Activated CD4-positive, alpha-beta T cell treated with anti-CD3 and anti-CD28 coated beads for 4 hours (primary cell): ENCODE data around the gene FAM107B.
"Not testable (repeated sequence)": the region's sequence is repeated elsewhere in the genome, so short reads cannot be mapped to it uniquely, and the experiment has no call there.

Experiments used
- DNase-seq, 2 donors: peaks; one replicate each; pipeline ENCODE4 v3.0.0-alpha.2; 2020

FAM107B gene

DNA sequence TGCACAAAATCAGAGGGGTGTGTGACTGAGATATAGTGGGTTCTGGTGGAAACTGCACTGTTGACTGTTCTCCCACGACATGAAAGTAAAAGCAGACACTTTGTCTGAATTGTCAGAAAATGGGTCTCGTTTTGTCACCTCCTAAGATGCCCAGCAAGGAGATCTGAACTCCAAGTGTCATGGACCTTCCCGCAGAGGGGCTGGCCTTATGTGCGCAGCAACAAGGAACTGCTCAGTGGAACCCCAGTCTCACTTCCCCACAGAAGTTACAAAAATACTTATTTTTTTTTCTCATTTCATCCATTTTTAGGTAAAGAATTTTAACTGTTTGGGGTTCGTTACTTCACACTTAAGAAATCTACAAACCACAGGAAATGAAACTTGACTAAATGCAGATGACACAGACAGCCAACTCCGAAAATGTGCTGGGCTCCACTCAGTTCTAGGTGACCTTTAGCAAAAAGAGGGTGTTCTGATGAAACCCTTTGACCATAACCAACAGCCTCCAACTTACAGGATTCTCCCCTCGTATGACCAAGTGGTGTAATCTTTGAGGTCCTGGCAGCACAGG is 115.0 kb downstream of the FAM107B start:
- peak; percentile 24 to 45 for DNase-seq

DNA sequence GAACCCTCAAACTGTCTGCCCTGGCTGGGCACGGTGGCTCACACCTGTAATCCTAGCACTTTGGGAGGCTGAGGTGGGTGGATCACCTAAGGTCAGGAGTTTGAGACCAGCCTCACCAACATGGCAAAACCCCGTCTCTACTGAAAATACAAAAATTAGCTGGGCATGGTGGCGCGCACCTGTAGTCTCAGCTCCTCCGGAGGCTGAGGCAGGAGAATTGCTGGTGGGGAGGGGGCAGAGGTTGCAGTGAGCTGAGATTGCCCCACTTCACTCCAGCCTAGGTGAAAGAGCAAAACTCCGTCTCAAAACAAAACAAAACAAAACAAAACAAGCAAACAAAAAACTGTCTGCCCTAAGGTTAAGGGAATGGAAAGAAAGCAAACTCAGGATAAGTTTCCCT is 115.6 kb downstream of the FAM107B start:
- not testable (repeated sequence) for DNase-seq

DNA sequence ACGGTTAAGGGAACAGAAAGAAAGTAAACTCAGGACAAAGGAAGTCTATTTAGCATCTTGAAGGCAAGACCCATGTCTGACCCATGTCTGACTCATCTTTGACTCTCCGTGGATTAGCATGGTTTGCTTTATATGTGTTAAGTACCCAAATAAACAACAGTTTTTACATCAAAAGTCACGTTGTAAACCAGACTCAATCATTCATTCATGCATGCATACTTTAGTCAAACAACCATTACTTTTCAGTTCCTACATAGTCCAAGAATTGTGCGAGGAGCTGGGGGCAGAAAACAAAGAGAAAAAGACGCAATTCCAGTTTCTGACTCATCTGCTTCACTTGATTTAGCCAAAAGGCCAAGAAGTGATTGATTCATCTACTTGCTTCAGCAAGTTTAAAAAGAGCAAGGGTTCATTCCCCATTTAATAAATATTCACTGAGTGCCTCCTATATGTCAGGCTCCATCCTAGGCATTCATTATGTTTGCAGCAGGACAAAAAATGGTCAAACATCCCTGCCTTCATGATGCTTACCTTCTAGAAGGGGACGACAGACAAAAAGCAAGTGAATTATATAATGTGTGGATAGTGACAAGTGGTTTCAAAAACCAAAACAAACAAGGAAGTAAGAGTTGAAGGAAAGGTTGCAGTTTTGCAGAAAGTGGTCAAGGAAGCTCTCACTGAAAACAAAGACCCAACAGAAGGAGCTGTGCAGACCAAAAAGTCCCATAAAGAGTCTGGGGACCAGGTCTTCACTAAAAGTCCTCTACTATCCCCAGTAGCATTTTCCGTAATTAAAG is 116.2 kb downstream of the FAM107B start:
- no peak for DNase-seq

DNA sequence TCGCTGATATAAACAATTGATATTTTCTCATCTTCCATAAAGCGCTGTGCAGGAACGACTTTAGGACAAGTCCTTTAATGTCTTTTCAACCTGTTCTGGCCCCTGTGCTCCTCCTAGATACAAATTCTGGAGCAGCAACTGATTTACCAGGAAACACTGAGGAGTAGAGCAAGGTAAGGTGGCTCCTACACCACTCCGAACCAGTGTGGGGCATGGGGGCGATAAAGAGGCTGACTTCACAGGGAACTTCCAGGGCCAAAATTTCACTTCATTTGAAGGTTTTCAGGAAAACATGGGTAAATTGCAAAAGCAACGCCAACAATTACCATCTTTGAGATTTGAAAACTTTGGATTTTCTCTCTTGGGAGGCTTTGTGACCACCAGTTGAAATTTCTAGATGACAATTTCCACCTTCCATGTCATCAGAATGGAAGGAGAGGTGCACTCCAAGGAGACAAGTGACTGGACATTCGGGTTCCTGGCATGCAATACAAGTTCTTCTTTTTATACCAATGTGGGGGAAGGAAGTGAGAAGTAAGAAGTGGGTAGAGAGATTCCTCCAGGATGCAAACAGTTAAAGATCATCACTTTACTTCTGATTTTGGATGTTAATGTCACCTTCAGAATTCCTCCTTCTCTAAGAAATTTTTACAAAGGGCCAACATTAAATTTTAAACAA is 118.5 kb downstream of the FAM107B start:
- DNase-seq, result no peak

DNA sequence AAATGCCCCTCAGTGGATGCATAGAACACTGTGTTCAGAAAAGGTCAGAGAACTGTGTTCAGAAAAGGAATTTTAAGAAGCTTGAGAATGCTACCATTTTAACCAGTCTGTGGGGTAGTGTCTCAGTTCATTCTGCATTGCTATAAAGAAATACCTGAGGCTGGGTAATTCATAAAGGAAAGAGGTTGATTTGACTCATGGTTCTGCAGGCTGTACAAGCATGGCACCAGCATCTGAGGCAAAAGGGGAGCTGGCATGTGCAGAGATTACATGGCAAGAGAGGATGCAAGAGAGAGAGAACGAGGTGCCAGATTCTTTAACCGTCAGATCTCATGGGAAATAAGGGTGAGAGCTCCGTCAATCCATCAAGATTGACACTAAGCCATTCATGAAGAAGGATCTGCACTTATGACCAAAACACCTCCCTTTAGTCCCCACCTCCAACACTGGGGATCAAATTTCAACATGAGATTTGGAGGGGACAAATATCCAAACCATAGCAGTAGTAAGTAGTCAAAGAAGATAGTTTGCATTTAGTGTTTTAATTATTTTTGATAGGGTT is 119.8 kb downstream of the FAM107B start:
- no peak for DNase-seq

DNA sequence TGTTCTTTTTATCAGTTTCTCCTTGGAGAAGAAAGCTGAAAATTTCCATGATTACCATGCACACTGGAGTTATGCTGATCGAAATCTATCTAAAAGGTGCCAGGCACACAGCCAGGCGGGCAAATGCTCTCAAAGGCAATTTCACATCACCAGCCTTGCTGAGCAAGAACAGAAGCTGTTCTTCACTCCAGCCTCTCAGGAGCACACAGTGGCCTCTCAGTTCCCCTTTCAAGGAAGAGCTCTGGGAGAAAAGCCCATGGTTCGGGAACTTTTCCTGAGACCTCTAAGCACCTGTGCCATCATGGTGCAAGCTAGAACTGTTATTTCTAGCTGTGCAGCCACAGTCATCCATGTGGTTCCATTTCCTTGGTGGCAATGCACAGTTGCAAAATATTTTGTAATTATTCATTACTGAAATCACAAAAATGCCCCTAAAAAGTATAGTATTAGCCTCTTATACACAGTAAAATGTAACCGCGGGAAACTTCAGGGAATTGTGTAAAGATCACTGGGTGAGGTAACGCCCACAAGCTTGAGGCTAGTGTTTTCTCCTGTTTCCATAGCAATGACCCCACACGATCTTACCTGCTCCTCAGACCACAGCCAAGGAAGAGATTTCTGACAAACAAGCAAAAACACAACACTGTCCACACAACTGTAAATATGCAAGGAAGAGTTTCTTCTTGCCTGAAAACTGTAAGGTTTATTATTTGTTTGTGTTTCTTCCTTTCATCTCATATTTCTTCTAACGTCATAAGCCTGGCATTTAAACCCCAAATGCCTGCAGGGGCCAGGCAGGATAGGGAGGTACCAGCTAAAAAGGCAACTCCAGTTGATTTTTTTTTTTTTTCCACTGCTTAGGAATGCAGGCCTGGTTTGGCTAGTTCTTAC is 121.2 kb downstream of the FAM107B start:
- no peak for DNase-seq

DNA sequence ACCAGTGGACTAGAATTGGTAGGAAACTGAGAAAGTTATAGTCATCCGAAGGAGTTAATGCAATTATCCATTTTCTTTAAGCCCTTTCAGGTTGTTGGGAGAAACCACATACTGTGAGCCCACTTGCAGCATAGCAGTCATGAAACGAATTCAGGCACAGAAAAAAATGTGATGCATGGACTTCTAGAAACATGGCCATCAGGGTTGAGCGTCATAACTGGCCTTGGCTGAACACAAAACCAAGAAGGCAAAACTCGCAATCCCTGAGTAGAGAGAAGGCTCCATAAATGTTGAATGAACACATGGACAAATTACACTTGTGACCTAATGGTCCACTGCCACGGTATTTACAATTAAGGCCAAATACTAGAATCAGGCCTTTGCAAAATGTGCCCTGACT is 121.9 kb downstream of the FAM107B start:
- no peak for DNase-seq

DNA sequence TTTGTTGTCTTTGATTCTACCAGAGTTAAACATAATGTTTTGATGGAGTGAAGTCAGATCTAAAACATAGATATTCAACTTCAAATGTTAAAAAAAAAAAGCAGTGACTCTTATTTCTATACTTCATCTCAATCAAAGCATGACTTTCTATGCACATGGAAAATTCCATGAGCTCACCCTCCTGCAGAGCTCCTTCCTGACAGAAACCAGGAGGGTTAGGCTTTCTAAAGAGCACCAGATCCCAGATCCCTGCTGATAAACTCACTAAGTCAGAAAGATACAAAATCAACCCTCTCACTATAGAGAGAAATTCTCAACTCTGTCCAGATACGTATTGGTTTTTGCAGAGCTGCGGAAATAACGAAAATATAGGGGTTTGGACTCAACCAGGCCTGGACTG is 122.6 kb downstream of the FAM107B start:
- DNase-seq, result no peak

DNA sequence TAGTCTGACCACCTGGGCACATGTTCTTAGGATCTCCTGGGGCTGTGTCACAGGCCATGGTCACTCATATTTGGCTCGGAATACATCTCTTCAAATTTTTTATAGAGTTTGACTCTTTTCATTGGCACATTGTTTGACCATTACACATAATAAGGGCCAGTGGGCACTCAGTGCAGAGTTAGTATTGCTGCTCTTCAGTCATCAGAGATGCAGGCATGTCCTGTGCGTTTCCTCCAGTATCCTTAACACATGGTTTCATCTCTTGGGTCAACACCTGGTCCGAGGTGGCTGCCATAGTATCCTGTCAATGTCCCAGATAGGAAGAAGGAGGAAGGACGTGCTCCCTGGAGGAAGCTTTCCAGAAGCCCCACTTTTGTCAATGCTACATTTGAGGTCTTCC is 125.0 kb downstream of the FAM107B start:
- DNase-seq, result no peak

DNA sequence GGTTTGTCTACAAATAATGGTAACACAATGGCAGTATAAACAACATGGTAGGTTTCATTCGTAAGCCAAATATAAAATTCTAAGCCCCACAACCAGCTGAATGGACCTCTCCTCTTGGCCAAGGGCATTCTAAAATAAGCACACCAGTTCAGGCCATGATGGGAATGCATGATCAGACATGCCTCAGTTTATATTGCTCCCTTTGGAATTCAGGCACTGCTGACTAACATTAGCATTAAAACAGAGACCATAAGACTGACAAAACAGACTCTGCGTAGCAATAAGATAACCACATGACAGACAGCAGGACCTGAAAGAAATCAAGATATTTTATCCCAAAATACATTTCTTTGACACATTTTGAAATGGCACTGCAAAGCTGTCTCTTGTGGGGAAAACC is 125.8 kb downstream of the FAM107B start:
- no peak for DNase-seq

DNA sequence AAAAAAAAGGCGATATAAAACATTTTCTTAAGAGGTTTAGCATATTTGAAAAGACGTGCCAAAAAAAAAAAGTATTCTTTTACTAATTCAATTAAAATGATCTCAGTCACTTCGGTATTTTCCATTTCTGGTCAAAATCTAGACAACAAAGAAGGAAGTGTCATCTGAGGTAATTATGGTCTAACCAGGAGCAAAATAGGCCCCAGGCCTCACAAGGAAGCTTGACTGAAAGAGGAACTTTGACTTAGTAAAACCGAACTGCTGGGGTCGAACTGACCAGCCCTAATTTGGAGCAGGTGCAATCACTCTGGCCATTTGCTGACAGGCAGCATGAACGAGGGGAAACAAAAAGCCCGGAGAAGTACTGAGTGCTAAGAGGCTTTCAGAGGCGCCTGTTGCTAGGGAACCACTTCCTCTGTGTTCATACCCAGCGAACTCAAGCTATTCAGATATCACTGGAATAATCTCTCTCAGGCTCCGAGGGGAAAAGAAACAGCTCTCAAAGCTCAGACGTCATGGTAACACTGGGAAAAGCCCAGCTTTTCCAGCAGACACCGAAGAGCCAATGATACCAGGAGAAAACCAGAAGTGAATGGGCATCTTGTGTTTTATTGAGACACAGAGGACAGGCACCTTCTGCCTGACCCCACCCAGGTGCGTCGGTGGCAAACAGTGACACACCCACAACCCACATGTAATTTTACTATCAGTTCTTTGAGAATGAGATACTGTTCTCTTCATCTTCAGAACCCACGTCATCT is 126.5 kb downstream of the FAM107B start:
- peak; percentile 66 to 72 for DNase-seq

DNA sequence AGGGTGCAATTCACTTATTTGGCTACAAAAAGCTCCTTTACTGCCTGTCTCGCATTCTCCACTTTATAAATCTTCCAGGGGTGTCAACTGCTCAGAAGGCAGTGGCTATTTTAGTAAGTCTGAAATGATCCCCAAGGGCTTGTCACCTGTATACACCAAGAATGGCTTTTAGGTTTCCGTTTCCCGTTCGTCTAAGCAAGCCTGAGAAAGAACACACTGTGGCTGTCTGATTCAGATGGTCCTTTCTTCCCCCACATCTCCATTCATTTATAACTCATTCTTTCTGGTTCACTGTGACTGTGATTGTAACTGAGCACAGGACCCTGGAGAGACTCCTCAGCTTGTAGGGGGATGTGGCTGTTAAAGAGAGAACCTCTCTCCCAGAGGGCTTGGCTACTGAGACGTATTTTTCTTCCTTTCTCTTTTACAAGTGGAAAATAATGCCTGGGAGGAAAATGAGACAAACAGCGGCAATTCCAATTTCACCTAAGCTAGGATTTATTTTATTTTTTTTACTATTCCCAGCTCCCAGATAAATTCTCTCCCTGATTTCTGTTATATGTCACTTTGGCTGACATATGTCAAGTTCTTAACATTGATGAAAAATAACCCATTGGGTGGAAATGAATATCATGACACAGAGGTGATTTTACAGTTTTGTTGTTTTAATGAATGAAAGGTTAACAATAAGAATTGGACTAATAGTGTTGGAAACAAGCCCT is 129.3 kb downstream of the FAM107B start:
- DNase-seq, result peak in 1 of 2 donors; percentile 4

DNA sequence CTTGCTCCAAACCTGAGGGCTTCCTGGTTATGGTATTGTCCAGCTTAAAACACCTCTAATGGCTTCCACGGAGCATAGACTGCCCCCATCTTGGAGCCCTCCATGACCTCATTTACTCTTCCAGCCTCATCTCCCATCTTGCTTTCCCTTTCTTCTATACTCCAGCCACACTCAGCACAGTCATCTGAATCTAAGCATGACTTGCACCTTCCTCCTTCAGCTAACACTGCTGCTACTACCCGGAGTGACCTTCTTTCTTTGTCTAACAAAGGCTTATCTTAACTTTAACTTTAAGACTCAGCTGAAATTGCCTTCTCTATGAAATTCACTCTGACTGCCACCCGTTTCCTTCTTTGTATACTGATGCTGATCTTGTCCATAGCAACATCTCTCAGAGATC is 135.1 kb downstream of the FAM107B start:
- no peak for DNase-seq

DNA sequence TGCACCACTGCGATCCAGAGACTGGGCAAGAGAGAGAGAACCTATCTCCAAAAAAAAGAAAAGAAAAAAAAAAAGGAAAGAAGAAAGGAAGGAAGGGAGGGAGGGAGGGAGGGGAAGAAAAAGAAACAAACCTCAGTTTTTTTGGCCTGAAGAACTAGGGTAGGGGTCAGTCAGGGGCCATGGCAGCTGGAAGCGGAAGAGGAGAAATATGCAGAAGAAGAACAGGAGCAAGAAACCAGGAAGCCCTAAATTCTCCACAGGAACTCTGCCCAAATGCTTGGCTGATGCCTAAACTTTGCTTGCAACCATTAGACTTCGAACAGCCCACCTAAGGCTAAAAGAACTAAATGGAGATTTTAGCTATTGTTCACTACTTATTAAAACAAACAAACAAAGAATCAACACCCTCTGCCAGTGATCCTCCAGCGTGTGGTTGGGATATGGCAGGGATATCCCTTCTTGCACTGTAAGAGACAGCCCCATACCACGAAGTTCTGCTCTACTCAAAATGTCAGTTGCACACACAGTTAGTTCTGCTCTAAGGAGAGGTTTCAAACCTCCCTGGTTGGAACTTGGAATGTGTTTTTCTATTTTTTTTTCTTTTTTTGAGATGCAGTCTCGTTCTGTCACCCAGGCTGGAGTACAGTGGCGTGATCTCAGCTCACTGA is 139.5 kb downstream of the FAM107B start:
- DNase-seq, result no peak

DNA sequence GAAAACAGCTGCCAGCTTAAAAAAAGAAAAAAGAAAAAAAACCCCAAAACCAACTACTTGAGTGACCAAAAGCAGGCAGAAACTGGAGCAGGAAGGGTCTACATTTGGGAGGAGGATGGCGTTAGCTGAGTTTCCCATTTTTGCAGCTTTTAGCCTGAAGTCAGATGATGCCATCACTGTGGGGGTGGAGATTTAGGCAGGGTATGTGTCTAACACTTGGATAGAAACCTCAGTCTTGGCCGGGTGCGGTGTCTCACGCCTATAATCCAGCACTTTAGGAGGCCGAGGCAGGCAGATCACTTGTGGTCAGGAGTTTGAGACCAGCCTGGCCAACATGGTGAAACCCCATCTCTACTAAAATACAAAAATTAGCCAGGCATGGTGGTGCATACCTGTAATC is 140.1 kb downstream of the FAM107B start:
- not testable (repeated sequence) for DNase-seq

DNA sequence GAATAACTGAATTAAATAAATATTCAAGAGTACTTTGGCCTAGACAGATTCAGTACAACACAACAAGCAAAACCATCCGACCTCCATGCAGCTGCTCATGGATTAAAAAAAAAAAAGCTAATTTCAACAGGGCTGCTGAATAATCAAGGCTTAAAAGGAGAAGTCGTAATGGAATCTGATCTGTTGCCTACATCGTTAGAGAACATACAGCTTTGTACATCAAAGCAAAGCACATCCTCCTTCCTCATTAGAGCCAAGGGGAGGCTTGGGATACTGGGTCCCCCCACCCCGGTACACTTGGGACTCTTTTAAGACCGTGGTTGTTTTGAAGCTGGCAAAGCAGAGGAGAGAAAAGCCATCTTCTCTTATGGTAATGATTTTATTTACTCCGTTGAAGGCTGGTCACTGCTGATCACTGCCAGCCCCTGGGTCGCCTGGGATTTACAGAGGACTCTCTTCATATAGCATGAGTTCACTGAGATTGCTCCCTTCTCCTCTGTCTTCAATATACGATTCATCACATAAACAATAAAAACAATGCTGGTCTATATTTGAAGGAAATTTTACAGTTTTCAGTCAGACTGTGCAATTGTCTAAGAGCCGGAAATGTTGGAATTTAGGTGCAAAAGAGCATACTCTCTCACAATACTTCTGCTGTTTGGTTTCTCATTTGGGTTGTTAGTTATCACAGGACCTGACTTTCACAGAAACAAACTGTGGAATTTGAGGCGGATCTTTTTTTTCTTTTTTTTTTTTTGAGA is 148.8 kb downstream of the FAM107B start:
- no peak for DNase-seq

DNA sequence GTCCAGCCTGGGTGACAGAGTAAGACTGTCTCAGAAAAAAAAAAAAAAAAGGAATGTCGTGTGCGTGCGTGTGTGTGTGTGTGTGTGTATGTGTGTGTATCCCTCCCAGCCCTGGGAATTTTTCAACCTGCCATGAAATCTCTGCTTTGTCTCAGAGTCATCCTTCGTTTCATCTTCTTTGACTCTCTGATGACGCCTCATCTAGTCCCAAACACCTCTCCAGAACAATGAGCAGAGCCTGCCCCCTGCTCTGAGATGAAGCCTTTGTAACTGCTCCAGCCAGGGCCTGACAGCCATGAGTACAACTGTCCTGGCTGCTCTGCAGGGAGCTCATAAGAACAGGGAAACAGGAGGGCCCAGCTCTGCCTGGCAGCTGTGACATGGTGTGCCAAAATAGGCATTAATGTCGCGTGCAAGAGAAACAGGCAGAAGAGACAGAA is 149.5 kb downstream of the FAM107B start:
- DNase-seq, result no peak

DNA sequence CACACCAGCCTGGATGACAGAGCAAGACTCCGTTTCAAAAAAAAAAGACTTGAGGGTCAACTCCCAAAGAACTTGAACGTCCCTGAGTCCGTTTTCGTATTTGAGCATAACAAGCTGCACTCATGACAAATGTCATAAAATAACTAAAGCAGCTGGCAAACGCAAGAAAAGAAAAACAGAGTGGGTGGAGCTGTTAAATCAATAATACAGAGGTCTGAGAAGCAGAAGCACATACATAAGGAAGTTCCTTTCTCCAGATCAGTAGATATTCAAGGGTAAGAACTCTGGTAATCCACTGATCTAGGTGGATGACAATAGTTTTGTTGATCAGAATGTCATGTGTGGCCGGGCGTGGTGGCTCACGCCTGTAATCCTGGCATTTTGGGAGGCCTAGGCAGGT is 150.1 kb downstream of the FAM107B start:
- DNase-seq, result no peak

DNA sequence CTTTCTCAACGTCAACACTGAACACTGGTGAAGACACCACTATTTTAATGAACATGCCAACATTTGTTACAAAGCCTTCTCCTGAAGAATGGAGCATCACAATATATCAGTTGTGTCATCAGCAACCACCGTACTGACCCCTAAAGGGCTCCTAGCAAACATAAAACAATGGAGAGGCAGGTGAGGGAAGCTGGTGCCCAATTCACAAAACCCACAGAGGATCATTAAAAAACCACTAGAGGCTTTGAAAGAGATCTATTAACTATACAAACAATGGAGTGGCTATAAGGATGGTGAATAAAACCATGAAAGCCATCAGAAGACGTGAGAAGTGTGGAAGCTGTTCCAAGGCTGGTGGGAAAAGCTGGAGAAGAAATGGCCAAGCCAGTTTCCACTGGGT is 150.8 kb downstream of the FAM107B start:
- no peak for DNase-seq

DNA sequence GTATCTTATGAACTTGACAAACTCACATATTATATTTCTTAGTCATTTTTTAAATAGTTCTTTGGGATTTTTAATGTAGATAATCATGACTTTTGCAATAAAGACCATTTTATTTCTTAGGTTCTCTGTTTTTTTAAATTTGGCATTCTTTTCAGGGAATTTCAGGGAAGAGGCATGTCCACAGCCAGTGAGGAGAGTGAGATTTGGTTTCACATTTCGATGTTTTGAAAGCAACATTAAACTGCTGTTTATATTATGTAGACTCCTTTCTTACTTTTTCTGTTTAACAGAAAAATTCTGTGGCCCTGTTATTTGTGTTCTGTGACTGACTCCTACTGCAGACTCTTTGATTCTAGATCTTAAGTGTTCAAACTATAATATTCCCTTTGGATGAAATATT is 153.7 kb downstream of the FAM107B start:
- no peak for DNase-seq
